Stomach (tissue), 9 donors: Measurements from ENCODE around the gene RBM19. TPM values are rescaled to one million over a fixed set of nuclear protein-coding genes. Genes with fewer than 3 reads are reported as not detected.

Experiments used
- DNase-seq, 2 donors: peaks; one replicate each; pipeline versions ENCODE4 v3.0.0 to v3.0.0-alpha.2; 2013 to 2019
- H3K27ac ChIP-seq, 5 donors: fragments of 200-600 bp in 4 of 5; sonication (generic) in 4 of 5; one replicate each; pipeline ENCODE4 v1.5.1; 2013 to 2019; ENCODE audit warnings: mild to moderate bottlenecking in 1 of 5, moderate library complexity in 1 of 5
- H3K27me3 ChIP-seq, 3 donors: fragments of 200-600 bp; sonication (generic); one replicate each; pipeline ENCODE4 v1.5.1; 2017 to 2019; ENCODE audit warnings: mixed run types in 1 of 3
- H3K36me3 ChIP-seq, 4 donors: fragments of 200-600 bp; sonication (generic); 1 replicate in 3 of 4; 2 replicates in 1 of 4; pipeline ENCODE4 v1.5.1; 2016 to 2019
- H3K4me1 ChIP-seq, 4 donors: fragments of 200-600 bp; sonication (generic); one replicate each; pipeline ENCODE4 v1.5.1; 2016 to 2019
- H3K4me3 ChIP-seq, 4 donors: fragments of 200-600 bp; sonication (generic) in 3 of 4; one replicate each; pipeline ENCODE4 v1.5.1; 2016 to 2019; ENCODE audit warnings: mild to moderate bottlenecking in 1 of 4
- H3K9me3 ChIP-seq, 4 donors: fragments of 200-600 bp; sonication (generic); one replicate each; pipeline ENCODE4 v1.5.1; 2016 to 2019
- EP300 ChIP-seq: sonication (generic); formaldehyde crosslinking; IDR thresholded peaks from one replicate; pipeline ENCODE4 v1.6.1; 2017; ENCODE audit warnings: antibody characterized with exemption
- POLR2A ChIP-seq, 4 donors: fragments of 450-650 bp; IDR thresholded peaks; one replicate each; pipeline ENCODE4 v1.6.1; 2016; ENCODE audit warnings: antibody characterized with exemption in 4 of 4, control low read depth in 2 of 4, mild to moderate bottlenecking in 1 of 4, moderate library complexity in 1 of 4
- POLR2AphosphoS5 ChIP-seq, 3 donors: sonication (generic); formaldehyde crosslinking; IDR thresholded peaks; one replicate each; pipeline ENCODE4 v1.6.1; 2016; ENCODE audit warnings: antibody characterized with exemption in 3 of 3
- WGBS, 5 donors: extraction: QIAGEN DNeasy Blood & Tissue Kit in 3 of 5; methylation state at CpG; one replicate each; pipeline versions ENCODE4 v1.1.5 to v1.1.7; 2013 to 2018; 5-methylcytosine and 5-hydroxymethylcytosine counted together
- intact Hi-C: fragments of 100-400 bp; cut with DNase I; formaldehyde crosslinking; loops from one replicate; pipeline ENCODE4 v1.15.1; 2023; ENCODE audit warnings: low total_unique reads
- polyA plus RNA-seq, 3 donors: library from polyadenylated mRNA; stranded (reverse); fragments of 200-250 nt; gene quantifications; one replicate each; pipeline ENCODE4 v1.2.3, GENCODE V29; 2013
- total RNA-seq, 5 donors: library from RNA; depleted of rRNA; stranded (reverse); fragments of >200 nt; gene quantifications; one replicate each; pipeline versions ENCODE4 v1.1.0 to v1.2.3, GENCODE V29; 2014 to 2016
- TF ChIP-seq, protein P1 (sequence below), 7 experiments: fragments of 450-650 bp in 4 of 7; fragments of 200-600 bp in 3 of 7; sonication (generic) in 3 of 7; IDR thresholded peaks; one replicate each; pipeline ENCODE4 v1.5.1; 2016 to 2019; ENCODE audit warnings: antibody characterized with exemption in 7 of 7, control low read depth in 2 of 7, mild to moderate bottlenecking in 1 of 7
- donor health status: healthy with polysubstance abuse.
- donor health status: Bipolar disorder and iron deficiency.
- donor health status: healthy.

The RBM19 gene
- total and polyA plus RNA-seq, 8 donors: 8.1 to 109 (median 27.3) TPM

- DNase-seq: no peak
- Histone ChIP-seq H3K4me1 (no peaks in the 10 kb centered on the region), H3K27ac (no peak overlapping the region), H3K4me3 (no peak overlapping the region), H3K27me3 (no peaks in the 10 kb centered on the region), H3K36me3 (peaks cover 0 to 14% (median 0%) of the 10 kb centered on the region in 4 donors), H3K9me3 (peaks cover 4 to 20% (median 14%) of the 10 kb centered on the region in 4 donors)
- WGBS, 5 donors: 81 to 94% (median 90%) methylated on average over 5 of the region's 5 CpGs
- intact Hi-C loops: no loop called here
- no peak for TF ChIP-seq EP300
- TF ChIP-seq POLR2A (IDR thresholded peaks at IDR 0.05): no peak
- no peak for TF ChIP-seq POLR2AphosphoS5 (IDR thresholded peaks at IDR 0.05)
- TF ChIP-seq, protein P1, sequence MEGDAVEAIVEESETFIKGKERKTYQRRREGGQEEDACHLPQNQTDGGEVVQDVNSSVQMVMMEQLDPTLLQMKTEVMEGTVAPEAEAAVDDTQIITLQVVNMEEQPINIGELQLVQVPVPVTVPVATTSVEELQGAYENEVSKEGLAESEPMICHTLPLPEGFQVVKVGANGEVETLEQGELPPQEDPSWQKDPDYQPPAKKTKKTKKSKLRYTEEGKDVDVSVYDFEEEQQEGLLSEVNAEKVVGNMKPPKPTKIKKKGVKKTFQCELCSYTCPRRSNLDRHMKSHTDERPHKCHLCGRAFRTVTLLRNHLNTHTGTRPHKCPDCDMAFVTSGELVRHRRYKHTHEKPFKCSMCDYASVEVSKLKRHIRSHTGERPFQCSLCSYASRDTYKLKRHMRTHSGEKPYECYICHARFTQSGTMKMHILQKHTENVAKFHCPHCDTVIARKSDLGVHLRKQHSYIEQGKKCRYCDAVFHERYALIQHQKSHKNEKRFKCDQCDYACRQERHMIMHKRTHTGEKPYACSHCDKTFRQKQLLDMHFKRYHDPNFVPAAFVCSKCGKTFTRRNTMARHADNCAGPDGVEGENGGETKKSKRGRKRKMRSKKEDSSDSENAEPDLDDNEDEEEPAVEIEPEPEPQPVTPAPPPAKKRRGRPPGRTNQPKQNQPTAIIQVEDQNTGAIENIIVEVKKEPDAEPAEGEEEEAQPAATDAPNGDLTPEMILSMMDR (IDR thresholded peaks at IDR 0.05): no peak
Observed at GRCh38 chr12:113805673-113806072, 160.5 kb downstream of the RBM19 start.

DNA sequence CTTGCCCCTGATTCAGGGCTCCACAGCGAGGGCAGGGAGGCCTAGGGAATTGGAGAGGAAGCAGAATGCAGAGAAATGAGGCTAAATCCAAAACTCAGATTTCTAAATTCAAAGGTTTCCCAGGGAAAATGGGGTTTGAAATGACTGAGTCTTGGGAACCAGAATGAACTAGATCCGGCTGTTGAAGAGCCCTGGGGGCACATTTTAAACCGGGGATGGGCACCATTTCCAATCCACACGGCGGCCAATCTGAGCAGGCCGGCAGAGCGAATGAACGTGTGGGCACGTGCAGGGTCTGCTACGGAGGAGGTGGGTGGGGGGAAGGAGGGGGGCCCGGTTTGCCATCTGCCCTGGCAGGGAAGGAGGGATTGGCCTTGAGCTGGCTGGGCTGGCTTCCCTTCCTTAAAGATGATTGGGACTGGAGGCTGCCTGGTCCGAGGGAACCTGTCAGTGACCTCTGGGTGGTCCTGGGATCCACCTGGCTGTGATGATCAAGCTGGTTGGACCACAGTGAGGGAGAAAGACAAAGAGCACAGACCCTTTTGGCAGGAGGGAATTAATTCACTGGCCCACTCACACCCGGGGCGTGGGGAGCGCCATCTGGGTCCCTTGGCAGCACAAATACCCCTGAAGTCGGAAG lies 161.0 kb downstream of the RBM19 start:
- H3K36me3 ChIP-seq: peaks cover 0 to 9% (median 0%) of the 10 kb centered on the region in 4 donors
- WGBS, 5 donors: 70 to 86% (median 82%) methylated on average over 11 to 16 of the region's 16 CpGs
- H3K4me1 ChIP-seq: no peaks in the 10 kb centered on the region
- H3K27me3 ChIP-seq: no peaks in the 10 kb centered on the region
- no peak overlapping the region for H3K27ac ChIP-seq
- intact Hi-C loops: no loop called here
- no peak overlapping the region for H3K4me3 ChIP-seq
- H3K9me3 ChIP-seq: peaks cover 4 to 20% (median 14%) of the 10 kb centered on the region in 4 donors
- DNase-seq: no peak
- TF ChIP-seq POLR2A (IDR thresholded peaks at IDR 0.05) (no peak), EP300 (no peak), POLR2AphosphoS5 (IDR thresholded peaks at IDR 0.05) (no peak)
- TF ChIP-seq, protein P1 (IDR thresholded peaks at IDR 0.05): no peak

GRCh38 chr12:113803759-113804140 lies 162.4 kb downstream of the RBM19 start:
- H3K27me3 ChIP-seq: no peaks in the 10 kb centered on the region
- intact Hi-C loops: no loop called here
- 67 to 91% (median 82%) methylated on average over 3 of the region's 3 CpGs for WGBS, 5 donors

GRCh38 chr12:113802966-113803758 lies 163.0 kb downstream of the RBM19 start:
- DNase-seq: no peak
- peaks cover 0 to 1% (median 0%) of the 10 kb centered on the region in 4 donors for H3K36me3 ChIP-seq
- WGBS, 5 donors: 74 to 81% (median 76%) methylated on average over 18 to 22 of the region's 22 CpGs
- H3K4me1 ChIP-seq: no peaks in the 10 kb centered on the region
- H3K27me3 ChIP-seq: no peaks in the 10 kb centered on the region
- TF ChIP-seq POLR2A (IDR thresholded peaks at IDR 0.05) (no peak), EP300 (no peak), POLR2AphosphoS5 (IDR thresholded peaks at IDR 0.05) (no peak)
- TF ChIP-seq, protein P1 (IDR thresholded peaks at IDR 0.05): no peak
- H3K4me3 ChIP-seq: no peak overlapping the region
- intact Hi-C loops: no loop called here
- H3K27ac ChIP-seq: no peak overlapping the region
- peaks cover 4 to 20% (median 14%) of the 10 kb centered on the region in 4 donors for H3K9me3 ChIP-seq

More at GRCh38 chr12:113803759-113804140, 162.4 kb downstream of the RBM19 start:
- TF ChIP-seq, protein P1 (IDR thresholded peaks at IDR 0.05): no peak
- TF ChIP-seq POLR2AphosphoS5 (IDR thresholded peaks at IDR 0.05) (no peak), POLR2A (IDR thresholded peaks at IDR 0.05) (no peak), EP300 (no peak)
- Histone ChIP-seq H3K27ac (no peak overlapping the region), H3K9me3 (peaks cover 4 to 20% (median 14%) of the 10 kb centered on the region in 4 donors), H3K4me3 (no peak overlapping the region), H3K4me1 (no peaks in the 10 kb centered on the region), H3K36me3 (peaks cover 0 to 7% (median 0%) of the 10 kb centered on the region in 4 donors)
- no peak for DNase-seq
